DLD1 (cell line): Measurements from ENCODE around the gene ZBTB47.

ENCODE experiments used
- in situ Hi-C: cut with HindIII; loops from 2 replicates; pipeline ENCODE4 v1.10.0; 2017; ENCODE audit warnings: low sequenced_read_pairs

ZBTB47 gene

GRCh38 chr3:42663581-42664437 lies 10.3 kb downstream of the ZBTB47 start:
- in situ Hi-C loops, result loop anchor here (5.0 kb wide), 1 partner anchor 93 kb away; no protein-coding TSS in a partner anchor

DNA sequence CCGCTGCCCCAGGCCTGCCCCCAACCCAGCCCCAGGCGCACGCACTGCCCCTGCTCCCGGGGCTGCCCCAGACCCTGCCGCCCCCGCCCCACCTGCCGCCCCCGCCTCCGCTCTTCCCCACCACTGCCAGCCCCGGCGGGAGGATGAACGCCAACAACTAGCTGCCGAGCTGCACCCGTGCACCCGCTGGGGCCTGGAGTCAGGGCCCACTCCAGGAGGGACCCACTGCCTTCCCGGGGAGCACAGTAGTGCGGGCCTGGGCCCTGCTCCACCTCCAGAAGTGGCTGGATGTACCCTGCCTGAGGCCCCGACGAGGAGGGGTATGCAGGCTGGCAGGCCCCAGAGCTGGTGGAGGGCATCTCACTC lies 10.9 kb downstream of the ZBTB47 start:
- in situ Hi-C loops, result loop anchor here (5.0 kb wide), 1 partner anchor 93 kb away; no protein-coding TSS in a partner anchor

DNA sequence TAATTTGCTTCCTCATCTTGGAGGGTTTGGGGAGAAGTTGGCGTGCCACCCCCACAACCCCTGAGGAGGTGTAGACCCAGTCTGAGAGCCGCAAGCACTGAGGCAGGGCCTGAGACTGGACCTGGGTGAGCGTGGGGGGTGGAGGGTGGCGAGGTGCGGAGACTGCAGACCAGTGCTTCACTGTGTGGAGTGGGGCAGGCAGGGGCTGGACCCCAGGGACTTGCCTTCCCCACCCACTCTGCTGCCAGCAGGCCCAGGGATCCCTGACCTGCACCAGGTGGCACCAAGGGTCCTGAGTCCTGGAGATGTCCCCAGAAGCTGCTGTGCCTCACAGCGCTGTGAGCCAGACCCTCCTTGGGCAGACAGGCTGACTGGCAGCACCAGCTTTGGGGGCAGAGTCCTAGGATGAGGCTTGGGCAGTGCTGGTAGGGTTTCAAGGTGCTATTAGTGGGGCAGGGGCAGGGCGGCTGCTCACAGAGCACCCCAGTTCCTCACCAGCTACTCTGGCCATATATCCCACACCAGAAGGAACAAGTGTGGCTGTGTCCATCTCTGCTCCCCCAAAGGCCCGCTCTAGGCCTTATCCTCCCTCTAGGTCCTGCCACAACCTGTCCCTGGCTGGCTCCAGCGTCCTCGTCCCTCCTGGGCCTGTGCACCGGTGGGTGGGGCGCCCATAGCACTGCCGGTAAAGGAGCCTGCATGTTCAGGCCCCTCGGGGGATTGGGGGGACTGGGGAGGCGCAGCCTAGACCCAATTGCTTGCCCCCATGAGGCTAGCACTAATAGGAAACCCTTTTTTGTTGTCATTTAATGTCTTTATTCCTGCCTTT lies 11.8 kb downstream of the ZBTB47 start:
- in situ Hi-C loops, result no loop called here

DNA sequence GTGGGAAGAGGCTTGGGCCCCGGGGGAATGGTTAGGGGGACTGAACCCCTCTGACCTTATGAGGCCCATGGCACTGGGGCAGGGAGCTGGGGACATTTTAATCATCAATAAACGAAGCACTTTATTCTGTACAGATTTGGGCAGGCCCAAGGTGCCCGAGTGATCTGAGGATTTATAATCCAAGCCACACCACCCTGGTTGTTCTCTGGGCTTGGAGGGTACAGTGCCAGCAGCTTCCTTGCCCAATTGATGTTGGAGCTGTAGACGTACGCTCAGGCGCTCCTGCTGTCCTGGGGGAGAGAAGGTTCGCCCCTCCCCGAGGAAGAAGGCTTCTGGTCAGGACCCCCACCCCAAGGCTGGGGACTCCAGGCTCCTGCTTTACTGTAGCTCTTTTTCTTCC lies 12.5 kb downstream of the ZBTB47 start:
- in situ Hi-C loops, result no loop called here

- in situ Hi-C loops, result no loop called here
Observed at GRCh38 chr3:42666577-42666998, 13.1 kb downstream of the ZBTB47 start.

DNA sequence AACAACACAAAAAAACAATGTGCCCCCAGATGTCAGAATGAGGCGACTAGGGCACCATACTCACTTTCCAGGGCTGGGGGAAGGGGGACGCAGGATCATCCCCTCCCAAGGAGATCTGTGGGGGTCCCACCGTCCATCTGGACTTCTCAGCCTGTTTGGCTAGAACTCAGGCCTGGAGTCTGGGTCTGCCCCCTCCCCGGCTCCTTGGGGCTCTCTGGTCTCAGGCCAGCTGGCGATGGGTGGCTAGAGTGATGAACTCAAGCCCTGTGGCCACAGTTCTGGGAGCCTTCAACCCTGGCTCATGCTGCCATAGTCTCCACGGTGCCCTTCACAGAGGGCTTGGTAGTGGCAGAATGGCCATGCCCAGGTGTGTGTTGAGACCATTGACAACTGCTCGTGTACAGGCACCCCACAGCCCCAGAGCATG lies 13.6 kb downstream of the ZBTB47 start:
- in situ Hi-C loops, result no loop called here

- in situ Hi-C loops, result no loop called here
Observed at GRCh38 chr3:42667523-42668412, 14.3 kb downstream of the ZBTB47 start.

GRCh38 chr3:42668413-42668760 lies 14.9 kb downstream of the ZBTB47 start:
- in situ Hi-C loops, result no loop called here

DNA sequence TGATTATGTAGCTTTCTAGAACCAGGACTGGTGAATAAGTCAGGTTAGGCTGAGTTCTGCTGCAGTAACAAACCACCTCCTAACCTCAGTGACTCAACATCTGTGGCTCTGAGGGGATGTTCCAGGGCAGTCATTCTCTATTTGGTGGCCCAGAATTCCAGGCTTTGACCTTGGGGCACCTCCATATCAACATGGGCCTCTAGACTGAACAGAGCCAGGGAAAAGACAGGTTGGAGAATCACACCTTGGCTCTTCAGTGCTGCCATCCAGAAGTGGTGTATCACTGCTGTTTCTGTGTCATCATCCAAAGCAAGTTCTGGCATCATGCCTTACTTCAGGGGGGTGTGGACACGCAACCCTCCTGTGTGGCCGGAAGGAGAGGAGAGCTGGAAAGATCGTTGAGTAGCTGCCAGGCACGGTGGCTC lies 15.3 kb downstream of the ZBTB47 start:
- in situ Hi-C loops, result no loop called here

- in situ Hi-C loops, result no loop called here
Observed at GRCh38 chr3:42670051-42670576, 16.6 kb downstream of the ZBTB47 start.

- in situ Hi-C loops, result no loop called here
Observed at GRCh38 chr3:42670670-42671069, 17.2 kb downstream of the ZBTB47 start.

DNA sequence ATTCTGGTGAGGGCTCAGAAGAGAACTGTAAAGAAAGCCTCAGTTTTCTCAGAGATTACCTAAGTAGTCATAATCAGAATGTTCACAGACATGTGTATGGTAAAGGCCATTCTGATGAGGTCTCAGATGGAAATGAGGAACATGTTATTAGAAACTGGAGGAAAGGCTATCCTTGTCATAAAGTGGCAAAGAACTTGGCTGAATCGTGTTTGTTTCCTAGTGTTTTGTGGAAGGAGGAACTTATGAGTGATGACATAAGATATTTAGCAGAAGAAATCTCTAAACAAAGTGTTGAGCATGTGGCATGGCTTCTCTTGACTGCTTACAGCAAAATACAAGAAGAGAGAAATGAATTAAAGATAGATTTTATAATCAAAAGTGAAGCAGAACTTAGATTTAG lies 19.0 kb downstream of the ZBTB47 start:
- in situ Hi-C loops, result no loop called here

GRCh38 chr3:42673082-42673481 lies 19.6 kb downstream of the ZBTB47 start:
- in situ Hi-C loops, result no loop called here

GRCh38 chr3:42674146-42674545 lies 20.6 kb downstream of the ZBTB47 start:
- in situ Hi-C loops, result no loop called here

- in situ Hi-C loops, result no loop called here
Observed at GRCh38 chr3:42675909-42676308, 22.4 kb downstream of the ZBTB47 start.

DNA sequence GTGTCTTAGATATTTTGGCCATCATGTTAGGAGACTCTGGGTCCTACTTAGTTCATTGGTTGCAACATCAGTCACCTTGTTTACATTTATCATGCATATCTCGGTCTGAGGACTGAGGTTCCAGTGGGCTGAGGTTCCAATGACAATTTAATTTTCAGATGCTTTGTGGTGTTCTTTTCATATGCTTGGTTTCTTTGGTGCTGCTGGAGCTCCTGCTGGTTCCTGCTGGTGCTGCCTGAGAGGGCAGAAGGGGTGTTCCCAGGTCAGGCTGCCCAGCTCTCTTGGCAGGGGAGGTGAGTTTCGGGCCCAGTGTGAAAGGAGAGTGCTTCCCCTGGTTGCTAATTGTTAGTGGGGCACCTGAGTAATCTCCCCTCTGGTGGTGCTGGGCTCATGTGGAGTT lies 24.9 kb downstream of the ZBTB47 start:
- in situ Hi-C loops, result no loop called here

DNA sequence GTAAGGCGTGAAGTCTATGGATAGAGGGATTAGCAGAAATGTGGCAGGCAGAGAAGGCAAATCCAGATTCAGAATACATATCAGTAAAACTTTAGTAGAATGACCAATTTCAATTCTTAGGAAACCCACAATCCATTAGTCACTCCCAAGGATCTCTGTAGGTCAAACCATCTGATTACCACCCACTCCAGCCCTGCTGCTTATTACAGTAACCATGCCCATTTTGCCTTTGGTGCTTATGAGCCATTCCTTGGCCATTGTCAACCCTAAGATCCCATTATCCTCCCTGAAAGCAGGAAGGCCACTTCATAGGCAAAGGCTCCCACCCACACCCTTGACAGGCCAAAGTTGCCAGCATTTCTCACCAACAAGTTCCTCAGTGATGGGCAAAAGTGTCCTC lies 26.8 kb downstream of the ZBTB47 start:
- in situ Hi-C loops, result no loop called here

DNA sequence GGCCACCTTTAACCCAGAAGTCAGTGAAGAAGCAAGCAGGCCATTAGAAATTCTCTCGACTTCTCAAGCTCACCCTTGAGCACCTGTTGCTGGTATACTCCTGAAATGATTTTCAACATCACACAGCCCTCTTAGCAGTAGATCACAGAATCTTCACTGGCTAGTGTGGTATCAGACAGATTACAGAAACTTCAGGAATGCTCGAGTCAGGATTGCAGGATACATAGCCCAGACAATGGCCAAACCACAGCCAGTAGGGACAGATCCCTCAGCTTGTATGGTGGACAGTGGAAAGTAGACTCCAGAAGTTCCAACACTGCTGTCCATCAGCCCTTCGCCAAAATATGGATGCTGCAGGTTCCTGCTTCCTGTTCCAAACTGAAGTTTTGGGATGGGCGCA lies 27.3 kb downstream of the ZBTB47 start:
- in situ Hi-C loops, result no loop called here

- in situ Hi-C loops, result no loop called here
Observed at GRCh38 chr3:42681361-42682038, 28.0 kb downstream of the ZBTB47 start.
